NCI-H1417 (cell line): Measurements from ENCODE around the gene CYB5R3.

ENCODE experiments used
- DNase-seq, 3 experiments: peaks; one replicate each; lab custom pipeline; 2025; lab: John Stamatoyannopoulos, UW

The CYB5R3 gene

DNA sequence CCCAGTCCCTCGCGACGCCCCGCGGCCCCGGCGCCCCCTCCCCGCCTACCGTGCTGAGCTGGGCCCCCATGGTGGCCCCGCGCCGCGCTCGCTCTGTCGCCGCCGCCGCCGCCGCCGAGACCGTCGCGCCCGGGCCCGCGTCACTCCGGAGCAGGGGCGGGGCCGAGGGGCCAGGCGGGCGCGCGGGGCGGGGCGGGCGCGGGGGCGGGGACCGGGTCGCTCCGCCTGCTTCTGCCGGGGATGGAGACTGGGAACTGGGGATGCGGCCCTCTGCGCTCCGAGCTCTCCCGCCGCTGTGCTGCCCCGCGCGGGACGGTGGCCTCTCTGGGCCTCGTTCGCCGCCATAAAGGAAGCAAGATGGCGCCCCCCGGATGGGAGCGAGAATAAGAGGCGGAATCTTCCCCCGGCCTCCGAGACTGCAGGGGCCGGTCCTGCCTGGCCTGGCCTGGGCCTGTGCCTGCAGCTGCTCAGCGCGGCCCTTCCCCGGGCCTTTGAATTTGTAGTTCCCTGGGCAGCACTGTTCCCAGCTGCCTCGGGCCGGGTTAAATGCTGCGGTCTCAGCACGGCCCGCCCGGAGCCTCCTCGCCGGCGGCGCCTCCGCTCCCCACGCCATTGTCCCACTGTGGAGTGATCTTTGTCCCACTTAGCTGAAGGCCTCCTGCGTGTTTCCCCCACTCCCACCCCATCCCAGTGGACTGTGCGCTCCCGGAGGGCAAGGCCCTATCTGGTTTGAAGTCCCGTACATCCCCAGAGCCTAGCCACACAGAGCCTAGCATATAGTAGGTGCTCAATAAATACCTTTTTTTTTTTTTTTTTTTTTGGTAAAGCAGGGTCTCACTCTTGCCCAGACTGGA is at the start of gene CYB5R3:
TSS of gene CYB5R3 (minus strand) at position 147 of the 854 bp plus-strand sequence. CDS start at position 70, 77 bp downstream.
- peak; percentile 63 to 72 (median 64) for DNase-seq

DNA sequence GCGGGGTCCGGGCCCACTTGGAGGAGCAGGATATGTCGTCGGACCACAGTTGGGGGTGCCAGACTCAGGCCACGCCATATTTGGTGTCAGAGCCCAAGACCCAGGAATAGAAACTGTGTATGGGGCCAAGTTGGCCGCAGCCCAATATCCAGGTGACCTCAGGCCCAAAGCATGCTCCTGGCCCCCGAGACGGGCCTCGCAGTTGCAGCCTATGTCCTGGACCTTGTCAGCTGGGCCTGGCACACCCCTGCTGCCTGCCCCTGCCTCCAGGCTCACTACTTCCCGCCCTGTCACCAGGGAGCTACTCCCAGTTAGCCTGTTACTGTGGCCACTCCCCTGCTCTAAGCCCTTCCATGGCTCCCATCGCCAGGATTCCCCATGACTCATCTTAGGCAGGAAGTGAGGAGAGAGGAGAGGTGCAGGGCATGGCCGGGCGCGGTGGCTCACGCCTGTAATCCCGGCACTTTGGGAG is 48.4 kb upstream of the CYB5R3 start:
- no peak for DNase-seq

DNA sequence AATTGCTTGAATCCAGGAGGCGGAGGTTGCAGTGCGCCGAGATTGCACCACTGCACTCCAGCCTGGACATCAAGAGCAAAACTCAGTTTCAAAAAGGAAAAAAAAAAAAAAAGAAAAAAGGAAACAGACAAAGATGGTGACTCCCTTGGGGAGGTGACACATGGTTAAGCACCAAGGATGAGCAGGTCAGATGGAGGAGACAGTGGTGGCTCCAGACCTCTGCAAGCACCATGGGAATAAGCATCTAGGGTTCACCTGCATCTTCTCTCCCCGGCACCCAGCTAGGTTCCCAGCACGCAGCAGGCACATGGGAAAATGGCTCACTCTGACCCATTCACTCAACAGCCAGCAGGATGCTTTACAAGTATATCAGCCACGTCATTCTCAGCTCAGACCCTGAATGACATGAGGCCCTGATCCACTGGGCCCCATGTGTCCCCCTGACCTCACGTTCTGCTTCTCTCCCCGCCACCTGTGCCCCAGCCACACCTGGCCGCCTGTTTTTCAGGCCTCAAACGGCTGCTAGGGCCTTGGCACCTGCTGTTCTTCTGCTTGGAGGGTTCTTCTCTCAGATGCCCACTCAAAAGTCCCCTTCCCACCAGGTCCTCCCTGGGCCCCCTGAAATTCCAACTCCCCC is 47.3 kb upstream of the CYB5R3 start:
- DNase-seq: no peak

DNA sequence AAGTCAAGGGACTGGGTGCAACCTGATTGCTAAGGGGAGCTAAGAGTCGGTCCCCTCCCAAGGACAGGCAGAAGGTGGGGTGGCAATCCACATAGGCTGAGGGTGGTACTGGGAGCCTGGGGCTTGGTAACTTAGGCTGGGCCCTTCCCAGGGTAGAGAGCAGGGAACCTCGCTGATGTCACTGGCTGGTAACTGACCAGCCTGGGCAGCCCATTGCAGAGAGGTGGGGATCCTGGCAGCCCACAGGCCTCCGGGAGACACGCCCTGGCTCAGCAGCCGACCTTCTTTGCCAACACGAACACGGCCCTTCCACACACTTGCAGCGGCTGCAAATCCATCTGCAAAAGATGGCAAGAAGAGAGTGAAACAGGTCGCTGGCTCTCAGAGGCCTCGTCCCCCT is 46.1 kb upstream of the CYB5R3 start:
- no peak for DNase-seq

DNA sequence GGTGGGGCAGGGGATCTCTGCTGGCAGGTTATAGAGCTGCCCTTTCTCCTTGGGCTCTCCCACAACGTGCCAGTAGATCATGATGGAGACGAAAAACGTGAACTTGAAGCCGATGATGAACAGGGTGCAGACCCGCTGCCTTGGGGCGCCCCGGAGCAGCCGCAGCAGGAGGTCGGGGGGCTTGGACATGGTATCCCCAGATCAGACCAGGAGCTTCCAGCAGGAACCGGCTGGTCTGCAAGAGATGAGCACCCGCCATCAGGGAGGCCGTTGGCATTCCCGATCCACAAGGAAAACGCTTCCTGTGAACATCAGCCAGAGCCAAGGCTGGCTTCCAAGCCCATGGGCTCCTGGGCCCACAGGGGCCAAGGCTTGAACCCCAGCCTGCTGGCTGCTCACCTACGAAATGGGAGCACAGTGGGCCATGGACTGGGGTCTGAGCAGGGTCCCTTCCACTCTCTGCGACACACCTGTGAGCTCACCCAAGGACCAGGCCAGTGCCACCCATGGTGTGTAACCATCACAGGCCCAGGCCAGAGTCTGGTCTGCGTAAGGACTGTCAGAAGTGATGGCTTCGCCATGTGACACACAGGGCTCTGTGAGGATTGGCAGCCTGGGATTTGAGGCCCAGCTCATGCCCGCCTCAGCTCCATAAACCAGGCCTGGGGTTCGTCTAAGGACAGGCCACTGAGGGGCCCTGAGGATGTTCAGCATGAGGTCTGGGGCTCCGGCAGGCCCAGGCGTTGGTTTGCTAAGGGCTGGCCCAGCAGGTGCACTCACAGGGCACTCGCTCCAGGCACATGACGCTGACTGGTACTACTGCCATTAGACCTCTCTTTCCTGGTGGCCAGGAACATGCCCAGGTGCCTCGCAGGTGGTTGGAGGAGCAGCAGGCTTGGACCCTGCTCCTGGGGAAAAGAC is 44.8 kb upstream of the CYB5R3 start:
- no peak for DNase-seq

DNA sequence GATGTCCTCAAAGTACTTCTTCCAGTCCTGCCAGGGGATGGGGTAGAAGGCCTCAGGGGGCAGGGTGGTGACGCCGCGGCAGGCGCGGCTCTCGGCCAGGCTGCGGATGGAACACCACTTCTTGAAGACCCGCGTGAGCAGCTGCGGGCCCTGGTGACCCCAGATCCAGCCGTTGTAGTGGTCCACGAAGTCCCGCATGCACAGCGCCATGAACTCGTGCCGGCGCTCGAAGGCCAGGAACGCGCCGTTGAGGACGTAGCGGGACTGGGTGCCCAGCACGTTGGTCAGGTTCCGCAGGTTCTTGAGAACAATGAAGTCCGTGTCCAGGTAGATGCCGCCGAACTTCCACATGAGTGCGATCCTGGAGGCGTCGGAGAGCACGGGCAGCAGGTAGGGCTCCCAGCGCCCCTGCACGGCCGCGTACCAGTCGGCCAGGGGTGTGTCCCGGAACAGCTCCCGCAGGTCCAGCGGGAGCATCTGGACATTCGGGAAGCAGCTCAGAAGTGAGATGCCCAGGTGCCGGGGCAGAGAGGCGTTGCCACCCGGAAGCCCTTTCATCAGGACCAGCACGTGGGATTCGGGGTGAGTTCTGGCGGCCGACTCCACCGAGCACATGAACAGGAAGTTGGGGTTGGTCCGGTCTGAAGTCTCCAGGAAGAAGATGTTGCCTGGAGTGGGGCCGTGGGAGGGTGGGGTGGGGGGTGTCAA is 44.0 kb upstream of the CYB5R3 start:
- no peak for DNase-seq

DNA sequence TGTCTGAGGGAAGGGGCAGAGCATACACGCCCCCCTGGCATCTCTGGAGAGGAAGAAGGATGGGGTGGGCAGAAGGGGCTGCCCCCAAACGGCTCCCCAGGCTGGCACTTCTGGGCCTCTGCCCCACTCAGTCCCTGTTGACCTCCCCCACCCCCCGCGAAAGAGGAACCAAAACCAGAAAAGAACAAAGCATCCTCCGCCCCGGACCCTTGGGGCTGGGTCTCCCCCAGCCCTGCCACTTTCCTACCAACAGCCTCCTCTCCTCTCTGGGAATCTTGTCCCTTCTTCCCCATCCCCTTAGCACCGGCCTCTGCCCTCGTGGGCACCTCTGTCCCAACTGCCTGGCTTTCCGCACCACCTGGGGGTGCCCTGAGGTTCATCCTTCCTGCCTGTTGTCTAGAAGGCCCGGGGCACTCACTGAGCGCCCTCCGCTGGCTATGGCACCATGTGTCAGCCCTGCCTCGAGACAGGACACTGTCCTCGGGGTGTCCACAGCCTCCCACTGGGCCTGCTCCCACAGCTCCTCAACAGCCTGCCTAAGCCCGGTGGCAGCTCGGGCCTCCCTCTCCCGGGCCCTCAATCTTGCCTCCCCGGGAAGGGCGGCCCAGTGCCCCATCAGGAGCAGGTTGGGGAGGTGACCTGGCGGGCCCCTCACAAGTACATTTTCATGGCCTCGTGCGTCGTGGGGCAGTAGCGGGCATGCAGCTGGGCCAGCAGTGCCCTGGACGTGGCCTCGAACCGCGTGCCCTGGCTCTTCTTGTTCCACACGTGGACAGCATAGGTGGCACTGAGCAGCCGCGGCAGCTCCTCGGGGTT is 43.3 kb upstream of the CYB5R3 start:
- DNase-seq: no peak

DNA sequence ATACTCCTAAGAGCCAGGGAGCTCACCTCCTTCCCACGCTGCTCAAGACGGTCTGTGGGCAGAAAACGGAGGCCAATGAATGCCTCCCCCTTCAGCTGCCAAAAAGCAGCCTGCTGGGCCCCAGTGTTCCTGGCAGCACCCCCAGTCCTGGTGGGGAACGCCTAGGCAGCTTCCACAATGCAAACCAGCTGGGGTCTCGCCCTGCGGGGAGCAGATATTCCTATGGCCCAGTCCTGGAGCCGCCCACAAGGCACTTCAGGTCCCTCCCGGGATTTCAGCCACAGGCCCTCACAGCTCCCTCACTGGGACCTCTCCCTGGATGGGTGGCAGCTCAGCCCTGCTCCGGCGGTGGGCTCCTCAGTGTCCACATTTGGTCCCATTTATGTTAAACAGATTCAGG is 42.2 kb upstream of the CYB5R3 start:
- DNase-seq: no peak

DNA sequence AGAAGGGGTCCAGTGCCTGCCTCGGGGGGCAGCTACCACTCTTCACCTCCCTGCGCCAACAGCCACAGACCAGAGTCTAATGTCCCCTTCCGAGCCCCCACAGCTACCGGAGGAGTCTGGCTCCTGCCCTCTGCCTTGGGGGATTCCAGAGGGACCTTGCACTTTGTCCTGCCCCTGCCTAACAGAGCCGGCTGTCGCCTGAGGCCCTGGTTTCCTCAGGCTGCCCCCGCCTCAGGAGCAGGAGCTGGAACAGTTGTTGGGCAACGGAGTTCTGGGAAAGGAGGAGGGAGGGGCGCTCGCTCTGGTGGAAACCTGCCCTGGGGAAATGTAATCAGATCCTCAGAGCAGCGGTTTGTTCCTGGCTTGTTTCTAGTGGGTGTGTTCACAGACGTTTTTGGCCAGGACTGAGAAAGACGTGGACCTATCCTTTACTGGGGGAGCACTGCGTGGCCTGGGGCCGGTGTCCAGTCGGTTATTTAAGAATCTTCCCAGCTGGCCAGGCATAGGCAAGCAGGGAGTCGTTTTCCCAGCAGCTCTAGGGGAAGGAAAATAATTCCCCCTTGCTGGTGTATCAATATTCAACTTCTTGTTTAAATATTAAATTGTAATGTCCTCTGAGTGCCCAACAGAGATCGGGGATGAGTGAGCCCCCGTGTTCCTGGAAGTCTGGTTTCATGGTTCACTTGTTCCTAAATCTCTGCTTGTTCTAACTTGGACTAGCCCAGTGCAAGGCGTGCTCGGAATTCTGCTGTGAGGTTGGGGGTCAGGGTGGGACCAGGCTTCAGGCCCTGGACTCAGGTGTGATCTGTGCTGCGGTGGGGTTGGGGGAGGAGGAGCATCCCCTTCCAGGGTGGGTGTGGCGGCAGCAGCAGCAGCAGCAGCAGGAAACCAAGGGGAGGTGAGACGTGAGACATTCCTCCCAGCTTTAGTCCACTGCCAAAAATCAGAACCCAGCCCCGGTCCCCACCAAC is 39.3 kb upstream of the CYB5R3 start:
- DNase-seq: peak; percentile 35 to 64 (median 51)

DNA sequence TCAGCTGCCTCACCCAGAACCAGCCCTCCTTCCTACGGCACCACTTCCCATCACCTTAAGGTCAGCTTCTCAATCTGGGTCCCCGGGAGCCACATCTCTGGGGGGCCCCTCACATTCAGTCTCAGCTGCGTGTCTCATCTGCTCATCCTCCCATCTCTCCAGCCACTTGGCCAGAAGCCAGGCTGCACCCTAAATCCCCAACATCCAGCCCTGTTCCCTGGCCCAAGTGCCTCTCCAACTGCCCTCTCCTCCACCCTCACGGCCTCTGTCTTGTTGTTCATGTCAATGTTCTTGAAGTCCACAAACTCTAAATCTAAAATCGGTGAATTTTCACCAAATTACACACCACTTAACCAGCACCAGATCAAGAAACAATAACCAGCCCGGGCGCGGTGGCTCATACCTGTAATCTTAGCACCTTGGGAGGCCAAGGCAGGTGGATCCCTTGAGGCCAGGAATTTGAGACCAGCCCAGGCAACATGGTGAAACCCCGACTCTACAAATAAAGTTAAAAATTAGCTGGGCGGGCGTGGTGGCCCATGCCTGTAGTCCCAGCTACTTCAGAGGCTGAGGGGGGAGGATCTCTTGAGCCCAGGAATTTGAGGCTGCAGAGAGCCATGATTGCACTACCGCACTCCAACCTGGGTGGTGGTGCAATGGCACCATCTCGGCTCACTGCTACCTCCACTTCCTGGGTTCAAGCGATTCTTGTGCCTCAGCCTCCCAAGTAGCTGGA is 37.7 kb upstream of the CYB5R3 start:
- no peak for DNase-seq

DNA sequence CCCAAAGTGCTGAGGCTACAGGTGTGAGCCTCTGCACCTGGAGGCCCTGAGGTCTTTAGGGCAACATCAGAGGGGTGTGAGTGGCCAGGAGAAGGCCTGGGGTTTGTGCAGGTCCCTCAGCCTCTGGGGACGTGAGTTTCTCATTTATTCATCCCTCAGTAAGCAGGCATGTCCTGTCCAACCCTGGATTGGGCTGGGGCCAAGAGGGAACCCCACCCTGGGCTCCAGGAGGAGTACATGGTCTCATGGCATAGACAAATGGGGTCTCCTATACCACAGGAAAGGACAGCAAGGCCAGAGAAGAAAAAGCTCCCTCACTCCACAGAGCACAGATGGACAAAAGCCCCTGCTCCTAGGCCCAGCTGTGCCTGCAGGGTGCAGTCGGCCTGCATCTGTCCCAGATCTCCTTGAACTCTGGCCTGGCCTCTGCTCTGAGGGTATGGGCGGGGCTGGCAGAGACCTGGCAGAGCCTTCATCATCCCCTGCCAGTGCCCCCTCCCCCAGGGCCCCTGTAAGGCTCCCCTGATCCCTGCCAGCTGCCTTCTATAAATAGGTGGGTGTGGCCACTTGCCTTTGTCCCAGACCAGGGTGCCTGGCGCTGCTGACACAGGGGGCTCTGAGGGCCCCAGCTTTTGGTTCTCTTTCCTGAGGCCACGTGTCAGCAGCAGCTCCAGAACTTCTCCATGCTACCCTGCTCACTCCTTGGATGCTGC is 36.9 kb upstream of the CYB5R3 start:
- DNase-seq: peak in 2 of 3 experiments; percentile 2 to 13

DNA sequence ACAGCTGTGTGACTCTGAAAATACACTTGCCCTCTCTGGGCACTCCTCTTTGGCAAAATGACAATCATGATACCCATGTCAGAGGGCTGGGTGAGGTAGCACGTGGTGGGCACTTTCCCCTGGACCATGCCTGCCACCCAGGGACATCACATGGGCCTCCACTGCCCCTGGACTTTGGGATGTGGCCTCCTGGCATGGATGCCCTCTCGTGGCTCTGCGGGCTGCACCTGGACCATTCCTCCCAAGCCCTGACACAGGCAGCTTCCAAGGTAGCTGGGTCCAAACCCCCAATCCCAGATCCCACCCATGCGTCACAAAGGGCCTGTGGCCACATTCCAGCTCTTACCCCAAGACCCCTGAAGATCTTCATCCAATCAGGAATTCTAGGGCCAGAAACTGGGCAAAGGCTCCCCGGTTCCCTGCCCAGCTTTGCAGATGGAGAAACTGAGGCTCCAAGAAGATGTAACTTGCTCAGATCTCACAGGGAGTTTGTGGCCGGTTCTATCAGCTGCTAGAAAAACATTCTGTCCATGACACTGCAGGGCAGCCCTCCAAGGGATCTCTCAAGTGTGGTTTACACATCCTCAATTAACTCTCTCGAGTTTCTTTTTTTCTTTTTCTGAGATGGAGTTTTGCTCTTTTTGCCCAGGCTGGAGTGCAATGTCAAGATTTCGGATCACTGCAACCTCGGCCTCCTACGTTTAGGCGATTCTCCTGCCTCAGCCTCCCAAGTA is 35.4 kb upstream of the CYB5R3 start:
- no peak for DNase-seq

DNA sequence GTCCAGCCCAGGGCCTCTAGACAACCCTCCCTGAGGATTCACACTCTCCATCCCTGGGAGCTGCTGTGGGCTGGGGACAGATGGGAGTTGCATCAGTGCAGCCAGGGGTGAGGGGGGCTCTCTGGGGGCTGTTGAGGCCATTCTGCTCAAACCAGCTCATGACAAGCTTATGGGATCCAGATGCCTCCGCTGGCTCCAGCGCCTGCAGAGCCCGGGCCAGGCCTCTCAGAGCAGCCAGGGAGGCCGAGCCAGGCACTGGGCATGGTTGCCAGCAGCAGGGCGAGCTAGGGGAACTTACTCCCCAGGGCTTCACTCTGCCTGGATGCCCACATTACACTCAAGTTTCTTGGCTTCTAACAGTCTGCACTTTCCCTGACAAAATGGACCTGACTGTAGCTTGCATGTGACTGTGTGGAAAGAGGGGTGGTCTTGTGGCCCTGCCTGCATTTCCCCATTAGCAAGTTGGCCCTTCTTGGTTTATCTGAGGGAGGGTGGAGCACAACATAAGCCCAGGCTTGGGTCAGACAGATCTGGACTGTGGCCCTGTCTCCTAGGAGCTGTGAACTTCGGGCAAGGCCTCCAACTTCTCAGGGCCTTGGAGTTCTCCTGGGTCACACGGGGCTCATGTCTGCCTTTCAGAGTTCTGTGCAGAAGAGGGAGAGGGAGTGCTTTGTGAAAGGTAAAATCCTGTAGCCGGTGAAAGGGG is 34.5 kb upstream of the CYB5R3 start:
- no peak for DNase-seq

DNA sequence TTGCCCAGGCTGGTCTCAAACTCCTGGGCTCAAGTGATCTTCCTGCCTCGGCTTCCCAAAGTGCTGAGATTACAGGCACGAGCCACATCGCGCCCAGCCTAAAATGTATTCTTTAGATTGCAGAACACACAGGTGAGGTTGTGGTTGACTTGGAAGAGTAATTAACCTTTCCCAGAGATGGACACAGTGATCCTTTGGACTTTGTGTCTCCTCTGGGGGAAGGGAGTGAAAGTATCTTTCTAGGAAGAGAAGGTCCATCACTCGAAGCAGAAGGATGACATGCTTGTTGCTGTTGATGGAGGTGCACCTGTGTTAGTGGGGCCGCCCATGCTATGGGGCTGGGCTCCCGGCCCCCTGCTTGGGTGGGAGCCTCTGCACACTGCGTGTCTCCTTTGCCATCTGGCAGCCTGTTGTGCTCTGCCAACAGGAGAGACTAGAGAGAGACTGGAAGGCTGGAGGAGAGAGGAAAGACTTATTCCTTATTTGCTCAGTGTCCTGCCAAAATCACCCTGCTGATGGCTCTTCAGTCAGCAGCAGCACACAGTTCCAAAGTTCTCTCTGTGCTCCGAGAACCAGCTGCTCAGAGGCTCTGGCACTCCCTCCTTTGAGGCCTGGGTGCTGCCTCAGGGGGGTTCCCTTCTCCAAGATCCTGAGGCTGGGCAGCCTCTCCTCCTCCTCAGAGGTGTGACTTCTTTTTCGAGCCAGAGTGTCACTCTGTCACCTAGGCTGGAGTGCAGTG is 33.1 kb upstream of the CYB5R3 start:
- DNase-seq: no peak

DNA sequence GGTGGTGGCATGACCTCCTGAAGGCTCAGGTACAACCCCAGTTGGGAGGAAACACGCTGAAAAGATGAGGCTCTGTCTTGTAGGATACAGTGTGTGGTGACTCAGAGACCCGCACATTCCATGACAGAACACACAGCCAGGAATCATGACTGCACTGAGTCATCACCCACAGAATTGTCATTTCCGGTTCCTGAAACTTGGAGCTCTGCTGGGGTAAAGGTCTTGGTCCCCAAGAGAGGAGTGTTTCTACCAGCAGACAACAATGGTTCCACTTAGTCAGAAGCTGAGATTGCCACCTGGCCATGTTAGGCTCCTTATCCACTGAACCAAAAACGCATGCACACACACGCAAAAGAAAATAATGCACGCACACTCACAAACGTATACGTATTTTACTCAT is 31.5 kb upstream of the CYB5R3 start:
- DNase-seq: no peak

DNA sequence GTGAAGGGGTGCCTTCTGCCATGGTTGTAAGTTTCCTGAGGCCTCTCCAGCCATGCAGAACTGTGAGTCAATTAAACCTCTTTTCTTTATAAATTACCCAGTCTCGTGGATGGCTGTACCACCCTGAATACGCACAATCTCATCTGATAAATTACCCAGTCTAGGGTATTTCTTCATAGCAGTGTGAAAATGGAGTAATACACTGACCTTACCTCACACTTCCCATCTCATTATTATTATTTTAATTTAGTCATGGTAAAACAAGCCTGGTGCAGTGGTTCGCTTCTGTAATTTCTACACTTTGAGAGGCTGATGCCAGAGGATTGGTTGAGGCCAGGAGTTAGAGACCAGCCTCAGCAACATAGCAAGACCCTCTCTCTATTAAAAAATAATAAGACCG is 30.5 kb upstream of the CYB5R3 start:
- DNase-seq: no peak
